ENCODE data around the gene FKBP5.
"Not testable (repeated sequence)": the region's sequence is repeated elsewhere in the genome, so short reads cannot be mapped to it uniquely, and the experiment has no call there.

Gene FKBP5

GRCh38 chr6:35690006-35690405 lies 1.3 kb upstream of the FKBP5 start:
- not testable (repeated sequence) for DNase-seq

GRCh38 chr6:35687658-35688604 lies 784 bp downstream of the FKBP5 start:
- no peak for DNase-seq

GRCh38 chr6:35686873-35687555 lies 1.7 kb downstream of the FKBP5 start:
- DNase-seq = no peak

GRCh38 chr6:35686436-35686835 lies 2.3 kb downstream of the FKBP5 start:
- no peak for DNase-seq

- DNase-seq = no peak
These were observed 5.4 kb downstream of the FKBP5 start for GRCh38 chr6:35683267-35683666.

- no peak for DNase-seq
These were observed 7.4 kb downstream of the FKBP5 start for GRCh38 chr6:35681298-35681697.

- no peak for DNase-seq
These were observed 9.3 kb downstream of the FKBP5 start for GRCh38 chr6:35679399-35679798.

- DNase-seq = no peak
These were observed 9.9 kb downstream of the FKBP5 start for GRCh38 chr6:35678814-35679213.

GRCh38 chr6:35678021-35678654 lies 10.6 kb downstream of the FKBP5 start:
- no peak for DNase-seq

GRCh38 chr6:35677456-35677855 lies 11.3 kb downstream of the FKBP5 start:
- no peak for DNase-seq

GRCh38 chr6:35675871-35676459 lies 12.8 kb downstream of the FKBP5 start:
- DNase-seq = no peak

- no peak for DNase-seq
These were observed 14.1 kb downstream of the FKBP5 start for GRCh38 chr6:35674594-35674993.

GRCh38 chr6:35673755-35674154 lies 15.0 kb downstream of the FKBP5 start:
- DNase-seq = no peak

GRCh38 chr6:35673284-35673666 lies 15.4 kb downstream of the FKBP5 start:
- not testable (repeated sequence) for DNase-seq

GRCh38 chr6:35670453-35670852 lies 18.3 kb downstream of the FKBP5 start:
- not testable (repeated sequence) for DNase-seq

- DNase-seq = no peak
These were observed 19.2 kb downstream of the FKBP5 start for GRCh38 chr6:35669451-35670045.

GRCh38 chr6:35668744-35669450 lies 19.8 kb downstream of the FKBP5 start:
- no peak for DNase-seq

- no peak for DNase-seq
These were observed 20.6 kb downstream of the FKBP5 start for GRCh38 chr6:35668096-35668495.

GRCh38 chr6:35665573-35665972 lies 23.1 kb downstream of the FKBP5 start:
- DNase-seq = no peak

GRCh38 chr6:35664945-35665344 lies 23.8 kb downstream of the FKBP5 start:
- no peak for DNase-seq

- DNase-seq = no peak
These were observed 25.1 kb downstream of the FKBP5 start for GRCh38 chr6:35663447-35664235.

Measured in T1000 (cell line).